Measurements from ENCODE around the gene TANC1.
"Not testable (repeated sequence)": the region's sequence is repeated elsewhere in the genome, so short reads cannot be mapped to it uniquely, and the experiment has no call there.

TANC1 gene

DNA sequence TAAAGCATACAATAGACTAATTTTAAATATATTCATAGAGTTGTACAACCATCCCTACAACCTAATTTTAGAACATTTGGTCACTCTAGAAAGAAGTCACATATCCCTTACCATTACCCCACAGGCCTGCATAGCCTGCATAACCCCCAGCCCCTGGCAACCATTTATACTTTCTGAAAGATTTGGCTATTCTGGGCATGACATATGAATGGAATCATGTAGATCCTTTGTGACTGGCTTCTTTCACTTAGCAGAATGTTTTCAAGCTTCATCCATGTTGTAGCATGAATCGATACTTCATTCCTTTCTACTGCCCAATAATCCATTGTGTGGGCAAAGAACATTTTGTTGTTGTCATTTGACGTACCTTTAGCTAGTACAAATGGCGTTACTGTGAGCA is 166.5 kb downstream of the TANC1 start:
- in situ Hi-C loops (cut with MboI; ENCODE audit: low sequenced_read_pairs) = no loop called here

GRCh38 chr2:159136391-159136790 is 168.0 kb downstream of the TANC1 start:
- in situ Hi-C loops (cut with MboI; ENCODE audit: low sequenced_read_pairs) = no loop called here

DNA sequence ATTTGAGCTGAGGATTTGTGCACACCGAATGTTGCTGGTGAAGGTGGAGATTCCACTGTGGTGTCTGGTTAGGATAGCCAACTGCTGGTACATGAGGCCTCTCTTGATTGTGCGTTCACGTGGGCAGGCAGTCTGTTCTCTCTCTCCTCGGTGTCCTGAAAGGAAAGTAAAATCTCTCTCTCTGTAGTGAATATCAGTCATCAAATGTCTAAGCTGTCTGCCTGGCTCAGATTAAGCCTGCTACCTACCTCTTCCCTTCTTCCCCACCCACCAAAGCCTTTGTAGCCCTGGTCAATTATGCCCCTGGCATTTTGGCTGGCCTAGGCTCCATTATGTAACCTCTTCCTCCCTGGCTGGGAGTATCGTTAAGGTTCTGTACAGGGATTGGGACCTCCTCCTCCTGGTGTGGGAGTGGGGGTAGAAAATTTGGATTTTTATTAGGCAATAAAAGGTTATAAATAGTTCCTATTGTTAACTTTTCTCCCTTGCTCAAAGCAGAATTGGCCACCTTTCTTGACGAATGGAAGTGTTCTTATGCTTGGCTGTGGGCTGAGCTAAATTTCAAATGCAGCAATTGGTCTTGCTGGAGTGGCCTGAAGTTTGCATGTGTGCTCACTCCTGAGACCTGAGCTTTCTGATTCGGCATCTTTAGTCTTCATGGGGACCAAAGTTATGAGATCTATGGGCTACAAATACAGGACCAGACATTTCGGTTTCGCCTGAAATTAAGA is 169.2 kb downstream of the TANC1 start:
- in situ Hi-C loops (cut with MboI; ENCODE audit: low sequenced_read_pairs) = no loop called here

DNA sequence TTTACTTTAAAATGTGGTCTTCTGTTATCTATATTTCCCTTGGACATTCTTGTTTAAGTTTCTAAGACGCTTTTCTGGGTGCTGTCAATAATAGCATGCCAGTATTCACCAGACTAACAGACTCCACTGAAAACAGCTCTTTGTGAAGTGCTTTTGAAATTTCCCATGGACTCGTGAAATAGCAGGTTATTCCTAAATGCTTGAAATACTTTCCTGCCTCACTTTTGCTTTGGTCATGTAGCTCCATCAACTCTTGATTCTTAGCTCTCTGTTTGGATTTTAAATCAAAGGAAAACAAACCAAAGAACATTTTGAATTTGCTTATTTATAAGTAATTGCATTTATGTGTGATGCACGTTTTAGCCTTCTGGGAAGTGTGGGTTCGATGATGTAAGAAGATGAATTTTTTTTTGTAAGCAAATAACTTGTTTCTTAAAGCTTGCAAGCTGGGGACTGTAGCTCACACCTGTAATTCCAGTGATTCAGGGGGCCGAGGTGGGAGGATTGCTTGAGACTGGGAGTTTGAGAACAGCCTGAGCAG is 170.3 kb downstream of the TANC1 start:
- in situ Hi-C loops (cut with MboI; ENCODE audit: low sequenced_read_pairs) = no loop called here

GRCh38 chr2:159139216-159139933 is 170.9 kb downstream of the TANC1 start:
- in situ Hi-C loops (cut with MboI; ENCODE audit: low sequenced_read_pairs) = no loop called here

GRCh38 chr2:159140070-159140769 is 171.8 kb downstream of the TANC1 start:
- in situ Hi-C loops (cut with MboI; ENCODE audit: low sequenced_read_pairs) = no loop called here

DNA sequence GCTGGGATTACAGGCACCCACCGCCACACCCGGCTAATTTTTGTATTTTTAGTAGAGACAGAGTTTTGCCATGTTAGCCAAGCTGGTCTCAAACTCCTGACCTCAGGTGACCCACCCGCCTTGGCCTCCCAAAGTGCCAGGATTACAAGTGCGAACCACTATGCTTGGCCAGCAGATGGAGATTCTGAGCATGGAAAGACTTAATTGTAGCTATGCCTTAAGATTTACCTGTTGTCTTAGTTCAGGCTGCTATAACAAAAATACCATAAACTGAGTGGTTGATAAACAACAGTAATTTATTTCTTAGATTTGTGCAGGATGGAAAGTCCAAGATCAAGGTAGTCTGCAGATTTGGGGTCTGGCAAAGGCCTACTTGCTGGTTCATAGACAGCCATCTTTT is 172.4 kb downstream of the TANC1 start:
- in situ Hi-C loops (cut with MboI; ENCODE audit: low sequenced_read_pairs) = not testable (repeated sequence)

DNA sequence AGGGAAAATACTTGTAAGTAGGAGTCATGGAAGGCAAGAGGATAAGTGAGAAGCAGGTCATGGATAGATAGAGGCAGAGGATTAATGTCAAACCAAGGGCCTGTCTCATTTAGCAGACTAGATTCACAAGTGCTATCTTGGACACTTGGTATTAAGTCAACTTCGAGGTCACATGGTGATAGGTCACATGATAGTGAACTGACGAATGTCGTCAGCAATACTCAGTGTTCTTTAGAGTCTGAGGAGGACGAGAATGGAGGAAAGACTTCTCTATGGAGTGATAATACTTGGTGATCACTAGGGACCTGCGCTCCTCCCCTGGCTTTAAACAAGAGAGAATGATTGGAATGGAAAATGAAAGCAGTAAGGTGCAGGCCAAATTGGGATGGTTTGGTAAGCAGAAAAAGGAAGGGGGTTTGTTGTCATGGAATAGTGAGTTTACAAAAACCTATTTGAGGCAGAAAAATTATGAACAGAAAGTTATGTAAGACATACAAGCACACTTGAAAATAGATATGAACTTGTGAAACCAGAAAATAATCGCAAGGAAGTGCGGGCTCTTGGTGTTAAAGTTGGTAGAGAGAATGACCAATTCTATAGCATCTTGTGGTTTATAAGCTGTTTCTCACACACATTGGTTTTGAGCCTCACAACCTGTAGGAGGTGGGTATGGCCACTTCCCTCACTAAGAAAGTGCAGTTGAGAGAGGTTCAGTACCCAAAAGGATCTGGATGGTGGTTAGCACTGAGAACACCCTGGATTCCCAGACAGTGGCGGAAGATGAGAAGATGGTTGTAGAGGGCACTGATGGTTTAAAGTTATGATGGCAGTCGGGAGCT is 176.6 kb downstream of the TANC1 start:
- in situ Hi-C loops (cut with MboI; ENCODE audit: low sequenced_read_pairs) = no loop called here

DNA sequence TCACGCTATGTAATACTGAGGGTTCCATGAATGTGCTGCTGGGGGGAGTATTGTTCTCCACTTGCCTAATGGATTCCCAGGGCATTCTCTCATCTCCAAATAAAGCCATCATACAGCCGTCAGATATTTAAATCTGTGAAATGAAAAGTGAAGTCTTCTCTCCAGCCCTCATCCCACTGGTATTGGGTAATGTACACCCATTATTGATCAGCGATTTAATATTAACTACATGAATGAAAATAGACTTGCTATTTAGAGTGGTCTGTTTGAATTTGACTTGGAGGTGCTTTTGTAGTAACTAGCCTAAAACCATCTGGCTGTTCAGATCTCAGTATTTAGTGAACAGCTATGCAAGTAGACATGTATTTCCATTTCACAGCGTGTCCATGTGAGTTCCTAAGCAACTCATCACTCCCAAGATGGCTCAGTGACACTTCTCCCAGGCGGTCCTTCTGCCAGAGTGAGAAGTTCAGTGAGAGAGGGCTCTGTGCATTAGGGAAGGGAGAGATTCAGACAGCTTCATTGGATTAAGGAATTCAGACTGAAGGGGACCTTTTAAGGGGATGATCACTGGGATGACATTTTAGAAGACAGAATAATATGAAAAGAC is 177.4 kb downstream of the TANC1 start:
- in situ Hi-C loops (cut with MboI; ENCODE audit: low sequenced_read_pairs) = no loop called here

GRCh38 chr2:159146996-159147666 is 178.7 kb downstream of the TANC1 start:
- in situ Hi-C loops (cut with MboI; ENCODE audit: low sequenced_read_pairs) = no loop called here

- in situ Hi-C loops (cut with MboI; ENCODE audit: low sequenced_read_pairs) = no loop called here
Measured at GRCh38 chr2:159147690-159148089, 179.2 kb downstream of the TANC1 start.

GRCh38 chr2:159148901-159149300 is 180.5 kb downstream of the TANC1 start:
- in situ Hi-C loops (cut with MboI; ENCODE audit: low sequenced_read_pairs) = no loop called here

GRCh38 chr2:159149747-159150146 is 181.3 kb downstream of the TANC1 start:
- in situ Hi-C loops (cut with MboI; ENCODE audit: low sequenced_read_pairs) = no loop called here

DNA sequence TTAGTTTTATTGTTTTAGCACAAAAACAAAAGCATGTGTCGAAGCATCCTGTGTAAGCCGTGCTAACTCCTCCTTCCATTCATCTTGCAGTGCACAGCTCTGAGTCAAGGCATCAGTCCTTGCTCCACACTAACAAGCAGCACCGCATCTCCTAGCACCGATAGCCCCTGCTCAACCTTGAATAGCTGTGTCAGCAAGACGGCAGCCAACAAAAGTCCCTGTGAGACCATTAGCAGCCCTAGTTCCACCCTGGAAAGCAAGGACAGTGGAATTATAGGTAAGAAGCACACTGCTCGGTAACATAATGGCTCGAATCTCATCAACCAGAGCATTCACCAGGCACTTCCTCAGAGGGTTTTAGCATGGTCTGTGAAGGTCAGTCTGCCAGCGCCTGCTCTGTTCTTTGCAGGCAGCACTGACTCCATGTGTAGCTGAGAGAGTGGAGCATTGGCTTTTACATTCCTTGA is 181.9 kb downstream of the TANC1 start:
- in situ Hi-C loops (cut with MboI; ENCODE audit: low sequenced_read_pairs) = no loop called here

- in situ Hi-C loops (cut with MboI; ENCODE audit: low sequenced_read_pairs) = no loop called here
Measured at GRCh38 chr2:159151198-159152127, 183.0 kb downstream of the TANC1 start.

DNA sequence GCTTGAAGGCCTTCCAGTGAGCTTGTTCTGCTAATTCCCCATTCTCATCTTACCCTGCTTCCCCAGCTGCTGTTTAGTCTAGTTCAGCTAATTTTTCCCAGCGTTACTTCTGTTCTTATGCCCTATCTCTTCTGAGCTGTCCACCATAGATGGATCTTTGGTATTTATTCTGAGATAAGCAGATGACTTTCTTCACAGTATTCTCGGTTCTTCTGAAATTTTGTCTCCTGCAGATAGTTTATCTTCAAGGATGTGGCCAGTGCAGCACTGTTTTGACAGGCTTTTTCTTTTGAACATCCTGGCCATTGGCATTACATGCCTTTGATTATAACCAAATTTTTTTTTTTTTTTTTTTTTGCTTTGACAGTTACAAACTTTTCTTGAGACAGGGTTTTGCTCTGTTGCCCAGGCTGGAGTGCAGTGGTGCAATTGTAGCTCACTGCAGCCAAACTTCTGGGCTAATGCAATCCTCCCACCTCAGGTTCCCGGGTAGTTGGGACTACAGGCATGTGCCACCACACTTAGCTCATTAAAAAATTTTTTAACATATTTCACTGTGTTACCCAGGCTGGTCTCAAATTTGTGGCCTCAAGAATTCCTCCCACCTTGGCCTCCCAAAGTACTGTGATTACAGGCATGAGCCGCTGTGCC is 183.8 kb downstream of the TANC1 start:
- in situ Hi-C loops (cut with MboI; ENCODE audit: low sequenced_read_pairs) = no loop called here

DNA sequence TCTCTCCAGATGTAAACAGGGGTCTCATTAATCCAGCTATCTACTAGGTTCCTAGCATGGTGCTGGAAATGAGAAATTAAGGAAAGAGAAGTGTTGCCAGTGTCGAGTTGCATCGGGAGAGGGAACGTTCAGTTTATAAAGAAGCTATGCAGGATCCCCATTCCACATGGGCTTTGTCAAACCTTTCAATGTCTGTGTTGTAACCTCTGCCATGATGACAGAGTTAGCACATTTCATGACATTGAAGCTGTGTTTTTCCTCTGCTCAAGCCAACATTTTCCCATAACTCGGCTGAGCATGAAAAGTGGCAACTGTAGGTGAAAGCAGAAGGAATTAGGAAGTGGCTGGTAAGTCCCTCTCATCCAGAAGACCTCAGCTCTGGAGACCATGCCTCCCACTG is 184.6 kb downstream of the TANC1 start:
- in situ Hi-C loops (cut with MboI; ENCODE audit: low sequenced_read_pairs) = no loop called here

GRCh38 chr2:159153463-159153862 is 185.0 kb downstream of the TANC1 start:
- in situ Hi-C loops (cut with MboI; ENCODE audit: low sequenced_read_pairs) = no loop called here
